NCI-H526 (cell line): ENCODE measurements around the gene ZFAND3.
"Not testable (repeated sequence)": the region's sequence is repeated elsewhere in the genome, so short reads cannot be mapped to it uniquely, and the experiment has no call there.

Source experiments
- DNase-seq, 2 experiments: peaks; one replicate each; lab custom pipeline; 2025; lab: John Stamatoyannopoulos, UW

ZFAND3 gene

DNA sequence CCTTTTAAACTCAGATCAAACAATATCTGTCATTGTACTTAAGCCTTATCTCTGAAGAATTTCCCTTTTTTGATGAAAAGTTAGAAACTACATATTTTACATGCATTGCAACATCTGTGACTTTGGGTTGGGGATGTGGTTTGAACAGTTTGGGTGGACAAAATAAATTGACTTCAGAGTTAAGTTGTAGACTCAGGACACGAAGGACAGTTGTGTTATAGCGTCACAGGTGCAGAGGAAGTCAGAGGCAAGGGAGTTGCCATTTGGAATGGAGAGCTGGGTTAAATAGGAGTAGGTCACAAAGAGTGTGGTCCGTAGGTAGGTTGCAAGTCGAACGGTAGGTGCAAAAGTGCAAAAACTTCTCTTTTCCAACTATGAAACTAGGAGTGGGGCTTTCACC, 46.0 kb downstream of the ZFAND3 start:
- no peak for DNase-seq

GRCh38 chr6:37866590-37867507, 47.3 kb downstream of the ZFAND3 start:
- no peak for DNase-seq

DNA sequence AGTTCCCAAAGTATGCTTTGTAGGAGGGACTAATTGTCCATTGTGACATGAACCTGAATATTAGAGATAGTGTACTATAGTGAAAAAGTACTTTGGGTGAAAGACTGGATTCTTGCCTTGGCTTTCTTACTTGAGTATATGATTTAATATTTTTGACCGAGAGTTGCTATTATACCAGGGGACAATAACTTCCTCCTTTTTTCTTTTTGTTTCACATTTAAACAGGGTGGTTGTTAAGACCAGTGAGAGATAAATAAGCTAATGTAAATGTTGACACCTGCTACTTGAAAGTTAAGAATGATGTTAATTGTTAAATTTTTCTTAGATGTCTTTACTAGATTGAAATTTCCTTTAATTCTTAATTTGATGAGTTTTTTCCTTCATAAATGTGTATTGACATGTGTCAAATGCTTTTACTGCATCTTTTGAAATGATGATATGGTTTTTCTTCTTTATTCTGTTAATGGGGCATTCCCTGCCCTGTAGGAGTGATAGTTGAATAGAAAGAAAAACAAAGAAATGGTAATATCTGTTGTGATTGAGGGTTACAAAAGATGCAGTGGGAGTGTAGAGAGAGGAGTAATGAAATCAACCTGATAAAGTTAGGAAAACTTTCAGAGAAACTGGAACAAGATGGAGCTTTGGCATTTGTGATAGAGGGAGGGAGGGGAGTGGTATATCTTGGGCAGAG, 48.4 kb downstream of the ZFAND3 start:
- no peak for DNase-seq

- no peak for DNase-seq
These were observed 48.9 kb downstream of the ZFAND3 start for GRCh38 chr6:37868447-37868825.

DNA sequence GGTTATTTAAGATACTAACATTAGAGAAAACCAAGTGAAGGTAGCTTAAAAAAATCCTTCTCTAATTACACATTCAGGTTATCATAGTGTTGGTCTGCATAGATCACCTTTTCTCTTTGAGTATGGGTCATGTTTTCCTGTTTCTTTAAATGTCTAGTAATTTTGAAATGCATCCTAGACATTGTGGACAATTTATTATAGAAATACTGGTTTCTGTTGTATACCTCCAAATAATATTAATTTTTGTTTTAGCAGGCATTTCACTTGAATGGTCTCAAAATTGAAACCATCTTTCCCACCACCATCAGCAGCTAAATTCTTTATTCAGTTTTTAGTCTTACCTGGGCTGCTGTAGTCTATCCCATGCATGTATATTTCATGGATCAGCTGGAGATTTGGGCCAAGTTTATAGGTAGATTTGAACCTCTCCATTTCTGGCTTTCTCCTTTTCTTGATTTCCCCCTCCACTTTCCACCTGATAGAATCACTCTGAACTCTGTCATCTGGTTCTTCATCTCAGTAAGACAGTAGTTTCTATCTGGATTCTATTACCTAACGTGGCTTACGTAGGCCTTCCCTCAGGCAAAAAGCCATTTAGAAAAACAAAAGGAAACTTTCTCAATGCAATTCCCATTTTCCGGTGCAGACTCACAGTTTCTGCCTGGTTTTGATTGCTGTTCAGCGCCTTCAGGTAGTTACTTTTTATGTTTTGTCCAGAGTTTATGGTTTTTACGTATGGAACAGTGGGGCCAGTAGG, 52.3 kb downstream of the ZFAND3 start:
- no peak for DNase-seq

- no peak for DNase-seq
These were observed 52.8 kb downstream of the ZFAND3 start for GRCh38 chr6:37872373-37872745.

DNA sequence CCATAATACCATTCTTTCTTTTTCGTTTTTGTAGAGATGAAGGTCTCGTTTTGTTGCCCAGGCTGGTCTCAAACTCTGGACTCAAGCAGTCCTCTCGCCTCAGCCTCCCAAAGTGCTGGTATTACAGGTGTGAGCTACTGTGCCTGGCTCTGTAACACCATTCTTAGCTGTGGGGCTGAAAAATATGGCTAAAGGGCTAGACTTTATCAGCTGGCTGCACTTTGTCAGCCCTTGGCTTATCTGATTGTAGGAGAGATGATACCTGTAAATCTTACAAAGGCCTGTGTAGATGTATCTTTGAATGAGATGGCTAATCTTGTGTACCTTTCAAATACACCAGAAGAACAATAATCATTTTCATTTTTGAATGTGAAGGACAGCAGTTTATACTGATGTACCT, 55.2 kb downstream of the ZFAND3 start:
- DNase-seq = no peak

DNA sequence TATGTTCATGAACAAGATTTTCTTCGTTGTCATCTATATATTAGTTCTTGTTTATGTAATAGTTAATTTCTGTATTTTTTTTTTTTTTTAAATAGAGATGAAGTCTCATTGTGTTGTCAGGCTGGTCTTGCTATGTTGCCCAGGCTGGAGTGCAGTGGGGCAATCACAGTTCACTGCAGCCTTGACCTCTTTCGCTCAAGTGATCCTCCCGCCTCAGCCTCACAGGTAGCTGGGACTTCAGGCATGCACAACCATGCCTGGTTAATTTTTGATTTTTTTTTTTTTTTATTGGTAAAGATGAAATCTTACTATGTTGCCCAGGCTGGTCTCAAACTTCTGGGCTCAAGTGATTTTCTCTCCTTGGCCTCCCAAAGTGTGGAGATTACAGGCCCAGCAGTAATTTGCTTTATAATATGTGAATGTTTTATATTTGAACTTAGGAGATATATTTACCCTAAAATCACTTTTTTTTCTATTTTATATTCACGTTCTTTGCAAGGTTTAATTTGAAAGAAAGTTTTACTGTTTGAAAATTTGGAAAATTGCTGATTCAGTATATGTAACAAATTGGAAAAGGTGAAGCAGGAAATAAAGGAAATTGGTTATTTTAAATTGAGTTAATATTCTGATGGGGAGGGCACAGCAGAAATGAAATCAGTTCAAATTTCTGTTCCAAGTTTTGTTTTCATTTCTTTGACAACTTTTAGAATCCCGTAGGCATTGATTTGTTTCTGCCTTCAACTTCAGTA, 56.2 kb downstream of the ZFAND3 start:
- no peak for DNase-seq

DNA sequence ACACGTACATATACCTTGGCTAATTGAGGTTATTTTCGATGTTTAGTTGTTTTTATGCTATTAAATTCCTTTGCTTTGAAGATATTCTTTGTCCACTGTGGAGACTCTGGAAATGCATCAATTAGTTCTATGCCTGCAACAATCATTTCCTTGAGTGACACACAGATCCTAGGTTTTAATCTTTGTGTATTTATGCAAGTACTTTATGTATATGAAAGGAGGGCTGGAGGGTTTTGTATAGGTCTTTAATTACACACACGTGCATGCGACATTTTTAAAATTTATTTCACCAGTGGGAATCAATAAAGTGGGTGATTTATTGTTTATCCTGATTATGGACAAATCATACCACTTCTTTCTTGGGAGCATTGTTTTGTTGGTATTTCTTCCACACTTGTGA, 57.3 kb downstream of the ZFAND3 start:
- peak in 1 of 2 experiments; percentile 44 for DNase-seq

DNA sequence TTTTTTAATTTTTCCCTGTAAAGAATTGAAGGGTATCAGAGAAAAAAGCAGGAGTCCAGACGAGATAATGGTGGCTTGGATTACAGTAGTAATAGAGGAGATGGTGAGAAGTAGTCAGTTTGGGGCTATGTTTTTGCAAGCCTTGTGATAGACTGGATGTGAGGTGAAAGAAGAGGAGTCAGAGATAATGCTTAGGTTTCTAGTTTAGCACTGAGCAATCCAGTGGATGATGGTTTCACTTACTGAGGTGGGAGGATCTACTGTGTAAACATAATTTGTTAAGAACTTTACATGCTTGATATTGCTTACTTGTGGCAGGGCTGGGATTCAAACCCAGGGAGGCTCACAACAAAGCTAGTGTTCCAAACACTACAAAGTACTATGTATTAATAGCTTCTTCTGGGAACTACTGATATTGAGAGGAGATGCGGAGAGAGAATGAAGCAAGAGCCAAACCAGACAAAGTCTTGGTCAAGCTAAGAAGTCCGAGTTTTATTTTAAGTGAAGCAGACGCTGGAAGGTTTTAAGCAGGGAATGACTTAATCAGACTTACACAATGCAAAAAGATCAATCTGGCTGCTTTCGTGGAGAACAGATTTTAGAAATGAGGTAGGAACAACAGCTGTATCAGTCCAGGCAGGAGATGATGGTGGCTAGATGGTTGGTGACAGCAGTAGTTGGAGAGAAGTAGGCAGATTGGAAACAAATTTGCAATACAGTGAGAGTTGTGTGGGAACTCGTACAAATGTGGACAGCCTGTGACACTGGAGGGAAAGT, 58.0 kb downstream of the ZFAND3 start:
- peak; percentile 12 to 29 for DNase-seq

DNA sequence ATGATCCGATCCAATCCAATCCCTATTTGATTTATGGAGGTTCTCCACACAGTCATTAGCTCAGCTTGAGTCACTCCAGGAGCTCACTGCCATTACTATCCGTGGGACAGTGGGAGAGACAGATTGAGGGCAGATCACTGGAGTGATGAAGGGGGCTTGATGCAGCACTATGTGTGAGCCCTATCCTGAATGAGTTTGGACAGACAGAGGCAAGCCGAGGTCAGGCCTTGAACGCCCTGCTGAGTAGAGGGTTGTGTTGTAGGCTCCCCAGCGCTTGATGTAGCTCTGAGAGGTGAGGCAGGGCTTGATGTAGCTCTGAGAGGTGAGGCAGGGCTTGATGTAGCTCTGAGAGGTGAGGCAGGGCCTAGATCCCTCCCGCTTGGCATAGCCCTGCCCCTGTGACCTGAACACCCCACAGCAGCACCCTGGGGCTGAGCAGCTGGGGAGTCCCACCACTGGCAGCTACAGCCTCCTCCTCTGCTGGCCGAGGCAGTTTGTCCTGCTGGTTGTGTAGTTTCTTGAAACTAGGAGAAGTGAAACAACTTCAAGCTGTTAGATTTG, 58.7 kb downstream of the ZFAND3 start:
- no peak for DNase-seq

- DNase-seq = not testable (repeated sequence)
These were observed 61.1 kb downstream of the ZFAND3 start for GRCh38 chr6:37880602-37881001.

GRCh38 chr6:37882292-37882691, 62.8 kb downstream of the ZFAND3 start:
- no peak for DNase-seq

DNA sequence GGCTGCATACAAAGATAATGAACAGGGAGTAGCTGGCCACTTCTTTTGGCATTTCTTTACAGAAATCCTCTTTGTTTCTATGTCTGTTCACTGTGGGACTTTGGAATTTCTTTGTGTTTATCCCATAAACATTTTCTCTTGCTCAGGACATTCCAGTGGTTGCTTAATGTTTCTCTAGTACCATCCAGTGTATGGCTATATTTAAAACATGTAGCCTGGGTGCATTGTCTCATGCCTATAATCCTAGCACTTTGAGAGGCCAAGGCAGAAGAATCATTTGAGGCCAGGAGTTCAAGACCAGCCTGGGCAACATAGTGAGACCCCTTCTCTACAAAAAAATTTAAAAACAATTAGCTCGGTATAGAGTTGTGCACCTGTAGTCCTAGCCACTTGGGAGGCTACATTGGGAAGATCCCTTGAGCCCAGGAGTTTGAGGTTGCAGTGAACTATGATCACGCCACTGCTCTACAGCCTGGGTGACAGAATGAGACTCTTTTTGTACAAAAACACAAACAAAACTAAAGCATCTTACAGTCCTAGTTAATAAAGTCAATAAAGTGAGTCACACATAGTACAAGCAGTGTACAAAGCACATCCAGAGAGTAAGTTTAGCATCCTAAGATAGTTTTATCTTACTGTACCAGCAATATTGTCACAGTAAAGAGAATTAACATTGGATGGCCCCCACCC, 63.3 kb downstream of the ZFAND3 start:
- DNase-seq = no peak

DNA sequence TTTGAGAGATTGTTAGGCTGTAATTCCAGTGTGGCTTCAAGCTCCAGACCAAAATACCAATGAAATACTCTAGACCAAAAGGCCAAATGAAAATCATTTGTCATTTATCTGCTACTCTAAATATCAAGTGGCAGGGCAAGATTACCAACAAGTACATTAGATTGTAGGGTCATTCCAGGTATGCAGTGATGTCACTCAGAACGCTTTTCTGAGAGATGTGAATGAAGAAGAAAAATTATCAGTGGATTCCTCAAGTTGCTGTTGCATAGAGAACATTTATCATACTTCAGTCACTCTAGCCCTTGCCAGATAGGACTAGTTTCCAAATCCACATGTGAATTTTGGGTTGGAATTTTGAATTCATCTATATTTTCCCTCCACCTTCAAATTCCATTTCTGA, 65.0 kb downstream of the ZFAND3 start:
- no peak for DNase-seq

DNA sequence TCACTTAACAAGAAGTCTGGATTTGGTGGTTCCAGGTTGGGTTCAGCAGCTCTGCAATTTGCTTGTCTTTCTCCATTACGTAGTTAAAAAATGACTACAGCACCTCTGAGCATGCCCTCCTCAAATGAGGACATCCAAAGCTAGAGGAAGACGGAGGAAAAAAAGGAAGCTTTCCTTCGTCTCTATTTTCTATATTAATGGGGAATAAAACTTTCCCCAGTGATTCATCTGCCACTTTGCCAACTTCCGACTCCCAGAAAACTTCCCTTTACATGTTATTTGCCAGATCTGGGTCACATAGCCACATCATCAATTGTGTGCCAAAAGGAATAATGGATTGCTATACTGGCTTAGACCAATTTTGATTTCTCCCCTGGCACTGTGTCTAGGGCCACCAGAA, 69.5 kb downstream of the ZFAND3 start:
- no peak for DNase-seq

DNA sequence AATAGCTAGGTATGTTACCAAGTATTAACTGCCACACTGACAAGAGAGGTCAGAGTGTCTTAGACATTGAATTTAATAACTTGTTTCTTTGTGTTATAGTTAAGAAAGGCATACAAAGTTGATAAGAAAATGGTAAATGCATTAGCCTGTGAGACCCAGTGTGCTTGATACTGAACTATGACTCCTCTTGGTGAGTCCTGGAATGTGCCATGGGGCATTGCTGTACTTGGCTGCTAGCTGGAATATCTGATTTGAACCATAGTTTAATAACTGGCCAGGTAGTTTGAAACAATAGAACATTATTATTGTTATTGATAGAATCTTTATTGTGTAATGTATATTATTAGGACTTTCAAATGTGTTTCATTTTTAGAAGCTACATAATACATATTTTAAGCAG, 70.0 kb downstream of the ZFAND3 start:
- no peak for DNase-seq

DNA sequence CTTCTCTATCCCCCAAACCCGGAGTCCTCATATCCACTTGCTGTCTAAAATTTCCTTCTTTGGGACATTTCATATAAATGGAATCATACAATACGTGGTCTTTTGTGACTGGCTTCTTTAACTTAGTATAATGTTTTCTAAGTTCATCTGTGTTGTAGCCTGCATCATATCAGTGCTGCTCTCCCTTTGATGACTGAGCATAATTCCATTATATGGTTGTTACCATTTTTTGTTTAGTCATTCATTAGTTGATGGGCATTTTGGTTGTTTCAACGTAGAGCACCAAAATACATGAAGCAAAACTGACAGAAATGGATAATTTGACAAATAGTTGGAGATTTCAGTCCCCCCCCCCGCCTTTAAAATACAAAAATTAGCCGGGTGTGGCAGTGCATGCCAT, 71.5 kb downstream of the ZFAND3 start:
- DNase-seq = no peak

GRCh38 chr6:37893257-37893656, 73.7 kb downstream of the ZFAND3 start:
- DNase-seq = no peak

DNA sequence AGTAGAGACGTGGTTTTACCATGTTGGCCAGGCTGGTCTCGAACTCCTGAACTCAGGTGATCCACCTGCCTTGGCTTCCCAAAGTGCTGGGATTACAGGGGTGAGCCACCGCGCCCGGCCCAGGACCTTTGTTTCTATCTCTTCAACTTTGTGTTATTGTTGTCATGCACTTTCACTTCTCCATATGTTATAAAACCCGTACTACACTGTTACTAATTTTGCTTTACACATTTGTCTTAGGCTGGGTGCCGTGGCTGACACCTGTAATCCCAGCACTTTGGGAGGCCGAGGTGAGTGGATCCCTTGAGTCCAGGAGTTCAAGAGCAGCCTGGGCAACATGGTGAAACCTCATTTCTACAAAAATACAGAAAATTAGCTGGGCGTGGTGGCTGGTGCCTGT, 74.2 kb downstream of the ZFAND3 start:
- DNase-seq = not testable (repeated sequence)
